NCI-H1417 (cell line): Measurements from ENCODE around the gene SORCS2.

Experiments
- DNase-seq, 3 experiments: peaks; one replicate each; lab custom pipeline; 2025; lab: John Stamatoyannopoulos, UW

The SORCS2 gene

DNA sequence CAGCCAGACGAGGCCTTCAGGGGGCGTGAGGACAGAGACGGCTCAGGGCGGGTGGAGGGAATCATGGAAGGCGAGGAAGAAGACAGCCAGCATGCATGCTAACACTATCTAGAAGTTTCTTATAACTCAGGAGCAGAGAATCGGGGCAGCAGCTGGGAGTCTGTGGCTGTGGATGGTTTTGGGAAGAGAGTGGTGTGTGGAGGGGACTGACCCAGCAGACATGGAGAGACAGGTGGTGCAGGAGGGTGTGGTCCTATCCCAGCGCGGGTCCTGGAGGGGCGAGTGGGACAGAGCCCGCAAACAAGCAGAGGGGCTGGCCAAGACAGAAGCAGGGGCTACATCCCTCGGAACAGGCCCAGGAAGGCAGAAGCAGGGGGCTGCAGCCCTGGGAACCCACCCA is 555.2 kb downstream of the SORCS2 start:
- no peak for DNase-seq

DNA sequence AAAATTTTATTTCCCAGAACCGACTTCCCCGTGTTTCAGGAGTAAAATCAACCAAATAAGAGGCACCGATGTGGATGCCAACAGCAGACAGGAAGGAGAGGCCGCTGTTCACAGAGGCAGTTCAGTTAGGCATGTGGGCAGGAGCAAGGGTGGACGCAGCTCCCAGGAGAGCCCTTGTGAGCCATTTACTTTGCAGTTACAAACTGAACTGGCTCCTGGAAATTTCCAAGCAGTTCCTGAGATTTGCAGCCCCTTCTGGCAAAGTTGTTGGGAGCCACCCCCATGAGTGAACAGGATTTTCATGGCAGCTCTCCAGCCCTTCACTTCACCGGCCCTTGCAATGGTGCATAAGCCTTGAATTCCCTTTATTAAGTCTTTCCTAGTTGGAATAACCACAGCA is 558.2 kb downstream of the SORCS2 start:
- no peak for DNase-seq

DNA sequence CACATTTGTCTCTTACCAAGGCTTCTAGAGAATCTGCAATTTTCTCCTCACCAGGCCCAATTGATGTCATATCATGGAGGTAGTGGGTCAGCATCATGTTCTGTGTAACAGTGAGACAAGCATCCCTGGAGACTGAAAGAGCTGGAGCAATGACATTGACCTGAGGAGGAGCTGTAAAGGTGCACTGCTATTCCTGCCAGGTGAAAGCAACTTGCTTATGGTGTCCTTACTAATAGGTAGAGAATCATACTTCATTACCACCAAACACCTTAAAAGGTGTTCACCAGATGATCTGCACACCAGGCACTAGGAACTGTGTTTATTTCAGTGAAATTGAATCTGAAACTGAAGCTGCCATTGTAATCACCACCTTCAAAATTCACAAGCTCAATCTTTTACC is 558.6 kb downstream of the SORCS2 start:
- no peak for DNase-seq

DNA sequence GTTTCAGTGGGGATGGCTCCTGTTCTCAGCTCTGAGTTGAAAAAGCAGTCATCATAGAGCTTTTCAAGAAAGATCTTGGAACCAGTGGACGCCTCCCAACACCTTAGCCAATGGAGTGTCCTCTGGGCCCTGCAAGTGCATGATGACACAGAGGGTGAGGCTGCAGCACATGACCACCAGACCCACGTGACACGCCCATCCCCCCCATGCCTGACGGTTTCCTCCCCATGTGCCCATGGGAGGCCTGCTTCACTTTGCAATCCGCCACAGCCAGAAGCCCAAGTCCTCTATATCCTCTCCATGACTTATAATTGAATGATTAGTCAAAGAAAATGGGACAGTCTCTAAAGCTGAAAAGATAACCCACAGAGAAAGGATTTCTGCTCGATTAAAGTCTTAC is 560.3 kb downstream of the SORCS2 start:
- no peak for DNase-seq

DNA sequence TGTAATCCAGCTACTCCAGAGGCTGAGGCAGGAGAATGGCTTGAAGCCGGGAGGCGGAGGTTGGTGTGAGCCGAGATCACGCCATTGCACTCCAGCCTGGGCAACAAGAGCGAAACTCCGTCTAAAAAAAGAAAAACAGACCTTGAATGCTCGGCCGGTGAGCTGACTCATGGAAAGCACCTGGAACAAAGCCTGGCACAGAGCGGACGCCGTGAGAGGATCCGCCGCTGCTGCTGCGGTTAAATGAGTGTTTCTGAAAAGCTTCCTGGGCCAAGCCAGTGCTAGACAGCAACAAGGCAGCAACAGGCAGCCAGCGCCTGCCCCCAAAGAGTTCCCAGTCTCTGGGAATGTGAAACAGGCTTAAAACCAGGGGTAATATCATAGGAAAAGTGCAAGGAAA is 560.9 kb downstream of the SORCS2 start:
- no peak for DNase-seq

DNA sequence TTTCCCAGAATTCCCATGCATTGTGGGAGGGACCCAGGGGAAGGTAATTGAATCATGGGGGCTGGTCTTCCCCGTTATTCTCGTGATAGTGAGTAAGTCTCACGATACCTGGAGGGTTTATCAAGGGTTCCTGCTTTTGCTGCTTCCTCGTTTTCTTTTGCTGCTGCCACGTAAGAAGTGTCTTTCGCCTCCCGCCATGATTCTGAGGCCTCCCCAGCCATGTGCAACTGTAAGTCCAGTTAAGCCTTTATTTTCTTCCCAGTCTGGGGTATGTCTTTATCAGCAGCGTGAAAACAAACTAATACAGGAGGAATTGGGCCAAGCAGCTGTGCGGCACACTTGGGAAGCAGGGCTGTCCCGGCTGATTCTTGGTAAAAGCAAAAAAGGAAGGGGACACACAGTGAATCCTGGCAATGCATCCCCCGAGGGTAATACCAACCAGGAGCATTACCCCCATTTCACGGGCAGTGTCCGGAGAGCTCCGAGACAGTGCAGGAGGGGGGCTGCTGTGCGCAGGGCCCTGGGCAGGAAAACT is 561.7 kb downstream of the SORCS2 start:
- no peak for DNase-seq

DNA sequence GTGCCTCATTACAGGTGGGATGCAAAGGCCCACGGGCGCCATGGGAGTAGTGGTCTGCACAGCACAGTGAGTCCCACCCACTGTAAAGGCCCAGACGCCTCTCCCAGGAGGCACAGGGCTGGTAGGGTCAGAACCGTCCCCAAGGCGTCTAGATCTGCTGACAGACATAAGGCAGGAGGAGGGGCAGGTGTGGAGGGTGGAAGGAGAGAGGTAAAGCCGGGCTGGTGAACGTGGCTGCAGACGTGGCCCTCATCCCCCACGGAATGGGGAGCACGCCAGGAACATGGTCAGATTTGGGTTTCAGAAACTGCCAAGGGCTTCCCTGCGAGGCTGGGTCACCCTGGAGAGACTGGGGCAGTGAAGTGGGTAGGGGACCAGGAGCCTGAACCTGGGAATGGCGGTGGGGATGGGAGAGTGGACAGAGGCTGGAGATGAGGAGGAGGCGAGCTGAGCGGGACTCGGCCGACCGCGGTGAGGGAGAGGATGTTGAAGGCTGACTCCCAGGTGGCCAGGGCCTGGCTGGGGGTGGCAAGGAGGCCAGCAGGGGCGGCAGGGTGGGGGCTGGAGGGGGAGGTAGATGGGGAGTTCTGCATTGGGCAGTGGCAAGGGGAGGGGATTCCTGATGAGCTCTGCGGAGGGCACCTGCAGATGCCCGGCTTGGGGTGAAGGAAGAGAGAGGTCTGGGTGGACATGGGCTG is 562.4 kb downstream of the SORCS2 start:
- DNase-seq: no peak

DNA sequence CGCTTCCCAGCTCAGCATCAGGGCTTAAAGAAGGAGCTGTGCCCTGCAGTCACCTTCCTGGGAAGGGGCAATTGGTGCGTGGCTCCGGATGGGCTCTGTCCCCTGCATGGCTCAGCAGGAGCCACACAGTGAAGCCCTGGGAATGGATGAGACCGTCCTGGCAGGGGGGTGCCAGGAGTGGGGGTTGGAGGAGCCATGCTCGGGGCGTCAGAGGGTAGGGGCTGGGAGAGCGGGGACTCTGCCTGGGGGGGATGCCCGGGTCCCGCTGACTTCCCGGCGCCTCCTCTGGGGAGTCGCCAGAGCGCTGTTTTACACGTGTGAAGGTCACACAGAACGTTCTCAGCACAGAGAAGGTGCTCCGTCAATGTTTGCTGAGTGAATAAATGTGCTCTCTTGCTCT is 563.2 kb downstream of the SORCS2 start:
- DNase-seq: no peak

DNA sequence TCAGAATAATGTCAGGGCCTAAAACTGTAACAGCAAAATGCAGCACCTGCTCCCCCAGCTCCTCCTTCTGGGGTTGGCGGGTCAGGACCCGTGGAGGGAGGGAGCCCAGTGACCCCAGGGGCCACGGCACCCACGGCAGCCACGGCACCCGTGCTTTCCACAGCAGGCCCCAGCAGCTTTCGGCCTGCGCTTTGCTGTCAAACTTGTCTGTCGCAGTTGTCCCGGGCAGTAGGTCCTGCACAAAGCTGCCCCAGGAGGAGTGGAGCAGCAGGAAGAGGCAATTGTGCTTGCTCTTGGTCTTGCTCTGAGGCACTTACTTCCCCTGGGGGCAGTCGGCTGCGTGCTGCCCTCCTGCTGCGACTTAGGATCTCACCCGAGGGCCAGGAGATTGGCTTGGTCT is 563.7 kb downstream of the SORCS2 start:
- no peak for DNase-seq

DNA sequence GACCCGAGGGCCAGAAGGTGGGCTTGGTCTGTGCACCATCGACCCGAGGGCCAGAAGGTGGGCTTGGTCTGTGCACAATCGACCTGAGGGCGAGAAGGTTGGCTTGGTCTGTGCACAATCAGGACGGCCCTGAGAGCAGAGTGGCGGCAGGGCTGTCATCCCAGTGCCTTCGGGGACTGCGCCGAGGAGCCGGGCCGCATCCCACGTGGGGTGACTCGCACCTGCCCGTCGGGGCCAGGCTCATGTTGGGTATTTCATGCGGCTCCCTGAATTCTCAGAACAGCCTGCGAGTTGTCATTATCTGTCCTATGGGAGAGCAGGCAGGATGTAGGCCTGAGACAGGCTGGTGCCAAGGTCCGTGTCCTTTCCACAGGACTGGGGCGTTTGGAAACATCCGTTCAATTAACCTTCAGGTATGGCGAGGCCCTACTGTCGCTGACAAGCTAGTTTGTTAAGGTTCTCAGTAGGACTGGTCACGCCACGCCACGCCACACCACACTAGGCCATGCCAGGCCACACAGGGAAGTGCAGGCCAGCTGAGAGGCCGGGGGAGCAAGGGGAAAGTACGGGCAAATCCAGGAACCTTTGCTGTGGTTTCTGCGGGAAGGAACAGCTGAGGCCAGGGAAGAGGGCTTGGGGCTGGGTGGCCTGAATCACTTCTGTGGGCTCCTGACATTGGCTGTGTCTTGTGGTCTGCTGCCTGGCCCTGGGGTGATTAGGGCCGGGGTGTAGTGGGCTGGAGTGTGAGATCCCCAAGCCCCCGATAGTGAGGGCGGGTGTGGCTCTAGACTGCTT is 564.4 kb downstream of the SORCS2 start:
- no peak for DNase-seq

DNA sequence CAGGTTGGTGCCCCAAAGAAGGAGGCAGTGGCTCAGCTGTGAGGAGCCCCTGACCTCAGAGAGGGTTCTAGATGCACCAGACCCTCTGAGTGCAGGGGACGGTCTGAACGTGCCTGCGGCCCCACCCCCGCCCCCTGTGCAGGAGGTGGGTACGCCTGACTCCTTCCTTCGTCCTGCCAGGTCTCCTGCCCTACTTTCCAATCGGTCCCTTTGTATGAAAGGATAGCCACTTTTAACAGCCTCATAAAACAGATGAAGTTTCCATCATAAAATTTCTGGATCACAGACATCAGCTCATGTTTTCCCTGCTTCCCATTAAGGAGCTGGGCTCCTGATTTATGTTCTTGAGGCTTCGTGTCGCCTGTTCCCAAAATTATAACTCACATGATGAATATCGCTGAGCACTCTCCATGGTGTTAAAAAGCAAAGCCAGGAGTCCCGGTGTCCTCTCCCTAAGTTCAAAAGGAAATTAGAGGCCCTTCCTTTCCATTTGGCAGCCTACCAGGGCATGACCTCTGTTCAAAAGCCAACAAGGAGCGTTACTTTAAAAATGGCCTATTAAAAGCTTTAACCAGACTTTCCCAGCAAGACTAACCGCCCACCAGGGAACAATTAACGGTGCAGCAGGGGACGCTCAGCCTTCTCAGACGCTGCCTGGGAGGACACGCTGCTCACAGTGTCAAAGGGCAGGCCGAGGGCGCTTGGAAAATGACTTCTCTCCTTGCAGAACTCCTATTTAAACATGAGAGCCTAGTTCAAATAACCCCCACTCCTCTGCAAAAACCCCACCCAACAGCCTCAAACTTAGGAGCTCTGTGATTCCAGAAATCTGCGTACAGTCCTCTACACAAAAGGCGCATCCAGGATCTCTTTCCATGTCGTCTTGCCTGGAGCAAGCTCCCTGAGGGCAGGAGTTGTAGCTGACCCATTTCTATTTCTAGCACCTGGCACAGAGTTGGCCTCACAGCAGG is 565.4 kb downstream of the SORCS2 start:
- no peak for DNase-seq

DNA sequence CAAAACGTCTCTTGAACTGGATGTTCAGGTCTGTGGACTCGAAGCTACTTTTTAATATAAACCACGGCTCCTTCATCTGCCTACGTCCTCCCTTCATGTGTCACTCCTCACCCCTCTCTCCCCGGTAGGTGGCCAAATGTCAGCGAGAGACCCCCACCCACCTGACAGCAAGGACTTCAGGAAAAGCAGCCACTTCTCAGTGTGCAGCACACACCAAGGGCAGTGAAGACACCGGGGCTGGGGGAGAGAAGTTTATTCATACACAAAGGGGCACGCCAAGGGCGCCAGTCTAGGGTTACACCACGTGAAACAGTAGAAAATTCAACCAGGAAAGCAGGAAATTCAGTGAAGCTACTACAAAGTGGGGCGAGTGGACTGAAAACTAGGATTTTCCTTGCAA is 566.1 kb downstream of the SORCS2 start:
- no peak for DNase-seq

DNA sequence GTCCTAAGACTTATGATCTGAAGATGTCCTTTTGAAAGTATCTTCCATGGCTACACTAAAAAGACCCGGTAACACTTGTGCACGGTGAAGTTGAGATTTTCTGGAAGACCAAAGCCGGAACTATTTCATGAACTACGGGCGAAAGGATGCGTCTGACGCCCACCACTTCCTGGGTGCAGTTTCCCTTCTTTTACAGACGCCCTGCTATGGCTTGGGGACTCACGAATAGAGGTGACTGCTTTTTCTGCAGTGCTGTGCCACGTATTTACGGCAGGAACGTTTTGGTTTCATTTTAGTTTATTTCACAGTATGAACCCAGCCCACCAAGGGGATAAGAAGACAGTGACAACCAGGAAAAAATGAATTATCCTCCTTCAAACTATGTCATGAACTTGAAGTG is 566.9 kb downstream of the SORCS2 start:
- no peak for DNase-seq

DNA sequence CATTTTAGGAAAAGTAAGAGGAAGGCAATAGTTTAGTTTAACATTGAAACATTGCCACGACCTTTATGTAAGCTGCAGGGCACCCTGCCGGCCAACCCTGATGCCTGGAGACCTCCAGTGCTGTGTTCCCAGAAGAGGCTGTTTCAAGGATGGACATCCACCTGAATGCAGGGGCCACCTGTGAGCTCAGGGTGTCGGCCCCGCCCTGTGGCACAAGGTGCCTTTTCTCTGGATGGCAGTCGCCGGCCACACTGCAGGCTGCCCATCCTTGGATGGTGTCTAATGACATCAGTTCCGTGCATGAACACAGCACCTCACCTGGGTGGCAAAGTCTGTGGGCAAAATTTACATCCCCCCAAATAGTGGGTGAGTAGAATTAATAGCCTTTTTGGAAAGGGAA is 567.3 kb downstream of the SORCS2 start:
- no peak for DNase-seq

DNA sequence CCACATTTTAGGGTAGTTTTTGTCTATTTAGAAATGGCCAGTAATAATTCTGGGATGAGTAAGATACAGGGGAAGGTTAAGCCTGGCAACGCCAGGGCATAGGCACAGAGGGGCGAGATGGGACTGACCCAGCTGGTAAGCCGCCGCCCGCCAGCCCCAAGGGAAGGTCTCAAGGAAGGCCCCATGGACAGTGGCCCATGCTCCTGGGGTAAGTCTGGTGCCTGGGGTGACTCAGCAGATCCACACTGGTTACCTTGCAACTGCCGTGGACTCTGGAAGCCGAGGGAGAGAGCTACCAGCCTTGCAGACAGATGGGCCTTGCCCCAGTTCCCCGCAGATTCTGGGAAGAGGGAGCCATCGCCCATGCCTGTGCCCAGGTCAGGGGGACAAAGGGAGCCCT is 567.9 kb downstream of the SORCS2 start:
- DNase-seq: no peak

DNA sequence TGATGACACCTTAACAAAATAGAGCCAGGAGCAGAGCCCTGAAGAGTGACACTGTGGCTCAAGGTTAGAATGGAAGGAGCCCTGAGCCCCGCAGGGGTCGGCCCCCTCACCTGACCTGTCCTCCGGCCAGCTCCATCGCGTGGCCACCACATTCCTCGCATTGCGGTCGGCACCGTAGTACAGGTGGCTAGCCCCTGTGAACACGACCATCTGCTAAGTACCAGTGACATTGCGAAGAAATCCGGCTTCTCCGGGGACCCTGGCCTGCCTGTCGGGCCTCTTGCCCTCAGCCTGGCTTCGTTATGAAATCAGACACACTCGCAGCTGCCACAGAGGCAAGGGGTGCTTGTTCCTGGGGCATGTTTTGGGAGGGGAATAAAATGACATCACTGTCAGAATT is 568.4 kb downstream of the SORCS2 start:
- DNase-seq: no peak

DNA sequence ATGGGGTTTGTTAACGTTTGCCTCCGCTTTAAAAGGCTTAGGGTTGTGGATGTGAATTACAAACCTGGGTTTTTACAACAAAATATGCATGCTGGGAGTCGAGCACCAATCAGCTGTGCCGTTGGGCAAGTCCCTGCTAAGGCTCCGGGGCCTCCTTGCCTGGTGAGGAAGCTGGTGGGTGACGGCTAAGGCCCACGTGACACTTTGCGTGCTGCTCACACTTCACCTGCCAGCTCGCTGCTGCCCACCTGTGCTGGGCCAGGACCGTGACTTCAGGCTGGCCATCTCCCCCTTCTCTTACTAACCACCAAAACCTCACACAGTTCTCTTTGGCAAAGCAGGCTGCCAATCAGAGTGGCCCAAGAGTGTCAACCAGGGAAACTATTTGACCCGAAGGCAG is 569.0 kb downstream of the SORCS2 start:
- no peak for DNase-seq

DNA sequence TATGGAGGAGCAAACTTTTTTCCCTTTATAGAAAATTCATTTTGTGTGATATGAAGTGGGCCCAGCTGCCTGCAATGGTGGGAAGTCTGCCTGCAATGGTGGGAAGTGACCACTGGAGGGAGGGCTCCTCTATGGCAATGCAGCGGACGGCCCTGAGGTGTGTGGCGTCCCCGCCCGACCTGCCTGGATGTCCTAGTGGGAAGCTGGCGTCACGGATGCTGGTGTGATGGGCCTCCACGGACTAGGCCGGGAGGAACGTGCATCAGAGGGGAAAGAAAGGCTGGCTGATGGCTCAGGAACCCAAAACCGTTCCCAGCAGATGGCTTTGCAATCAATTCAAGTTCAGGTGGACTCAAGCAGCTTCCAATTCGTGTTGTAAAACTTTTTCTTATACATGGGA is 569.4 kb downstream of the SORCS2 start:
- DNase-seq: peak; percentile 3 to 28 (median 23)

DNA sequence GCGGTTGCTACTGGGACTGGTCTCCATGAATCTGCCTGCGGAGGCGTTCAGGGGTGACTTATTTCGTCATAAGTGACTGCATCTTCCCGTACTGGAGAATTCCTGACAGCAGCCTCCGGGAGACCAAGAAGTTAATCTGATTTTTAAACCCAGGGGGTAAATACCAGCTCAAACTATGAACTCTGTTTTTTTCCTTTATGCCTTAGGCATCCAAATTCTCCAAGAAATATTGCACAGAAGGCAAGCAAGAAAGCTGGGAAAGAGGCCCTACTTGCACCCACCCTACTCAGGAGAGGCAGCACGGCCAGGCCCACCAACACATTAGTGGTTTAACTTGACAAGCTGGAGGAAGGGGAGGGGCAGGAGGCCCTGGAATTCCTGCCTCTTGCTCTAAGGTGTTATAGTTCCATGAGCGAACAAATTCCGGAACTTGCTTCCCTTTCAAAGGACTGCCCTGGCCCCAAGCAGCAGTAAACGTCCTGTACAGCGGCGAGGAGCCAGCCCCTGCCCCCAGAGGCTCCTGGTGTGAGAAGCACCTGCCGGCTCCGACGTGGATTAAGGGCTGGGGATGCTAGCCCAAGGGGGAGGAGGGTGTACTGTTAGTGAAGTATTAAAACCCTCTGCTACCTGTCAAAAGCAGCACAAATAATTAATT is 570.2 kb downstream of the SORCS2 start:
- no peak for DNase-seq

DNA sequence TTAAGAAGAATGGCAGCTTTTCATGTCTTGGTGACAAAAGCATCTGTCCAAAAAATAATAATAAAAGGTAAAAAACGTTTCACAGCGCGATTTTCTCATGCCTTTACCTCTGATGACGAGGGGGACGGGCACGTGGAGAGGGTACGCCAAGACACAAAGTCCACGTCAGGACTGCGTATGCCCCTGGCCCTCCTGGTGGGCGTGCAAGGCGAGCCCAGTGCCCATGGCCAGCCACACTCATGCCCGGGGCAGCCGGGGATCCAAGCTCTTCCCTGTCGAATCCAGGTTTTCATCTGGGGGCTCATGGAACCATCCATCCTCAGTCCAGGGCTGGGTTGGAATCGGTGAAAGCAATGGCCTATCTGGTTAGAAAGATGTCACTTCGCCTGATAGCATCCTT is 570.8 kb downstream of the SORCS2 start:
- DNase-seq: no peak

DNA sequence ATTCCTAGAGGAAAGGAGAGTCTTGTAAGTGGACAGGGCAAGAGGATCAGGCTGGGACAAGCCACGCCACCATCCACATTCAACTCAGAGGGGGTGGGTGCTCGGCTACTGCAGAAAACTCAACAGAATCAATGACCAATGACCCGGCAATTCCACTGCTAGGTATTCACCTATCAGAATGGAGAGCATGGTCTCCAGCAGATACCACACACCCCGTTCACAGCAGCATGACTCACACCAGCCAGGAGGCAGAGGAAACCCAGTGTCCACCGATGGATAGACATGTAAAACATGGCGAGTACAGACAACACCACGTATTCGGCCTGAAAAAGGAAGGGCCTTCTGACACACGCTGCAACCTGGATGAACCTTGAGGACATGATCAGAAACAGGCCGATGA is 571.5 kb downstream of the SORCS2 start:
- DNase-seq: no peak

DNA sequence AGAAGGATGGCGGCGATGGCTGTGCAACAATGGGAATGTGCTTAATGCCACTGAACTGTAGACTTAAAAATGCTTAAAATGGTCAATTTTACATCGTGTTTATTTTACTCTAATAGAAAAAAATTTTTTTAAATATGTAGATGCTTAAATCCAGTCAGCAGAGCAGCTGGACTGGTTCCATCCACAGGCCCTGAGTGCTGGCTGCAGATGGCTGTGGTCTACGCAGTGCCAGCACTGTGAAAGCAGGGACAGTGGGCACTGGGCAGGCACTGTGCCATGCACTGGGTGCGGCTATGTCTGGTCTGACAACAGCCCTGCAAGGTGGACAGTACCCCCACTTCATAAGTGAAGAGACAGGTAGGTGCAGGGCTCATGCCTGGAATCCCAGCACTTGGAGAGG is 572.1 kb downstream of the SORCS2 start:
- no peak for DNase-seq
